H1 (cell line): ENCODE measurements around the gene NTMT1. TPM values are rescaled to one million over a fixed set of nuclear protein-coding genes. Genes with fewer than 3 reads are reported as not detected.

Experiments
- CHD1 ChIP-seq: IDR thresholded peaks from 2 replicates; pipeline ENCODE4 v1.6.1; 2012; ENCODE audit warnings: low read depth, low read length, improper control_type of control experiment
- CHD7 ChIP-seq: fragments of 300-600 bp; sonication (generic); IDR thresholded peaks from 2 replicates; pipeline ENCODE4 v1.7.1; 2012; ENCODE audit warnings: low read length, moderate library complexity, mild to moderate bottlenecking, inconsistent platforms; ENCODE audit not compliant: insufficient replicate concordance
- CREB1 ChIP-seq: IDR thresholded peaks from 2 replicates; pipeline ENCODE4 v1.6.1; 2012; ENCODE audit warnings: inconsistent platforms
- JUND ChIP-seq: IDR thresholded peaks from 2 replicates; pipeline ENCODE4 v1.6.1; 2011; ENCODE audit warnings: mild to moderate bottlenecking, improper control_type of control experiment, low read length
- RBBP5 ChIP-seq: IDR thresholded peaks from 2 replicates; pipeline ENCODE4 v1.7.1; 2012; ENCODE audit warnings: low read depth, mild to moderate bottlenecking, inconsistent platforms, low read length, moderate library complexity, borderline replicate concordance
- RXRA ChIP-seq: IDR thresholded peaks from 2 replicates; pipeline ENCODE4 v1.6.1; 2011; ENCODE audit warnings: low read depth, mild to moderate bottlenecking, low read length, moderate library complexity; ENCODE audit not compliant: insufficient read depth
- SAP30 ChIP-seq: fragments of 300-600 bp; sonication (generic); IDR thresholded peaks from 2 replicates; pipeline ENCODE4 v1.7.1; 2012; ENCODE audit warnings: low read length, moderate library complexity, mild to moderate bottlenecking, inconsistent platforms; ENCODE audit not compliant: insufficient read depth, insufficient replicate concordance
- SIN3A ChIP-seq, 2 experiments: IDR thresholded peaks in 1 of 2; conservative IDR thresholded peaks in 1 of 2; 2 replicates each; pipeline ENCODE4 v1.6.1; 2011 to 2012; ENCODE audit warnings: low read length in 2 of 2, improper control_type of control experiment in 1 of 2, low read depth in 1 of 2, mild to moderate bottlenecking in 1 of 2
- USF2 ChIP-seq: IDR thresholded peaks from 2 replicates; pipeline ENCODE4 v1.6.1; 2011; ENCODE audit warnings: low read length, improper control_type of control experiment
- polyA plus RNA-seq, 7 experiments: library from polyadenylated mRNA; depleted of rRNA in 3 of 7; stranded (reverse) in 5 of 7; unstranded in 2 of 7; fragments of >200 nt in 5 of 7; fragments of 200-250 nt in 2 of 7; gene quantifications; 1 replicate in 5 of 7; 2 replicates in 1 of 7; 4 replicates in 1 of 7; pipeline versions ENCODE4 v1.2.1 to v1.2.3, GENCODE V29; 2011 to 2013; ENCODE audit warnings: missing spikeins in 2 of 7, mixed read lengths in 2 of 7
- total RNA-seq: library from RNA; stranded (reverse); fragmentation: NEBNext Ultra II Directional; extraction: Animal tissue kit (Norgen Biotek cat#: 25700); gene quantifications from 2 replicates; pipeline ENCODE4 v1.2.1, GENCODE V29; 2021

Gene NTMT1
- total and polyA plus RNA-seq, 2 of the 8 experiments (the other 6 are each of a cell fraction or from before 2014, with no cell fraction given) = 66.8 to 70.2 TPM

DNA sequence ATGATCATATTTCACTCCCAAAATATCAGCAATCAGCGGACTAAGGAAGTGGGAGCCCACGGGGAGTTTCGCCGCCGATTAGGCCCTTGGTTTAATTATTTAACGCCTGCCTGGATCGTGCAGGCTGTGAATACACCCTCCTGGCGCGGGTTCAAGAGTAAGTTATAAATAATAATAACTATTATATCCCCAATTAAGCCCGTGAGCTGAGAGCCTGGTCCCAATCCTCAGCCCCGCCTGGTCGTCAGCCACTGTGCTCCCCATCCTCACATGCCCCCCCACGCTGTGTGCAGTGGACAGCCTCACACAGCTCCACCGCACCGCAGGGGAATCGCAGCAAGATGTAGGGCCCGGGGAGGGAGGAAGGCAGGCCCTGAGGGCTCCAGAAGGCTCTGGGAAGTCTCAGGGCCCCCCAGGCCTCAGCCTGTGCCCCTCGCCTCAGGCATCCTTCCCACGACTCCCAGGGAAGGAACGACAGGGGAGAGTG is 28.6 kb downstream of the NTMT1 start (continued):
- no peak for TF ChIP-seq CHD7
- no peak for TF ChIP-seq USF2
- TF ChIP-seq JUND = no peak
- no peak for TF ChIP-seq CREB1
- no peak for TF ChIP-seq RXRA
- no peak for TF ChIP-seq CHD1
- no peak for TF ChIP-seq SAP30
- no peak for TF ChIP-seq RBBP5
- no peak for TF ChIP-seq SIN3A (conservative IDR thresholded peaks at IDR 0.05 in 1 of 2, IDR thresholded peaks at IDR 0.05 in 1 of 2; ENCODE audit: low read depth in 1 of 2, low read length in 2 of 2)
